Left kidney (tissue), 2 donors: ENCODE measurements around the gene NARS2. TPM values are rescaled to one million over a fixed set of nuclear protein-coding genes. Genes with fewer than 3 reads are reported as not detected.
A peak's percentile ranks its signal among the peaks of the same experiment; 100 is the strongest.

Experiments
- DNase-seq: peaks from one replicate; pipeline ENCODE4 v3.0.0-alpha.2; 2013
- polyA plus RNA-seq: library from polyadenylated mRNA; unstranded; fragments of 120-200 nt; gene quantifications from one replicate; pipeline ENCODE4 v1.2.1, GENCODE V29; 2013; ENCODE audit not compliant: insufficient read length

The NARS2 gene
- polyA plus RNA-seq, 1 donor: 56.9 TPM

DNA sequence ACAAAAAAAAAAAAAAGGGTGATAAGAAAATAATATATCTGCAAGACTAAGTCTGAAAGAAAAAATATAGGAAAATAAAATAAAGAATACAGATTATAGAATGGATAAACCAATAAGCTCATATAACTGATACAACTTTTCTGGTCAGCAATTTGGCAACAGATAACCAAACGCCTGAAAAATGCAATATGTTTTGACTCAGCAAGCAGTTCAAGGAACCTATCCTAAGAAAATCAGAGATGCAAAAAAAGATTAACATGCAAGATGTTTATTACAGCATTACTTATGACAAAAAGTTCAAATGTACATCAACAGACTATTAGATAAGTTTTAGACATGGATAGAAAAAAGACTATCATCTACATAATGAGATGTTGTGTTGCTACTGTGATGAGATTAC lies 129.9 kb downstream of the NARS2 start:
- no peak for DNase-seq

DNA sequence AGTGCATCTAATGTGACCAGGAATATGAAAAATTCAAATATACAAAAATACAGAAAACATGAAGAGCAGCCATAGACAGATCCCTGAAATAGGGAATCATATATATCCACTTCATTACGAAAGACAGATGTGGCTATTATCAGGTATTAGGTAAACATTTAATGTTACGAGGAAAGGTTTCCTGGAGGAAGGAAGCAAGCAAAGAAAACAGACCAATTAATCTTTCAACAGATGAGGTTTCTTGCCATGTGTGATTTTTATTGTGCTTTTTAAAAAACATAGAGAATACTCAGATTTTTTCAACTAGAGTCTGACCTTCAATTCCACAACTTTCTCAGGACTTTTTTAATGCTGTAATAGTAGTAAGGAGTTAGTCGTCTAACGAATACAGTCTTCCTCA lies 132.7 kb downstream of the NARS2 start:
- no peak for DNase-seq

- DNase-seq: no peak
Observed at GRCh38 chr11:78438298-78438975, 136.2 kb downstream of the NARS2 start.

GRCh38 chr11:78432956-78433355 lies 141.7 kb downstream of the NARS2 start:
- DNase-seq: no peak

DNA sequence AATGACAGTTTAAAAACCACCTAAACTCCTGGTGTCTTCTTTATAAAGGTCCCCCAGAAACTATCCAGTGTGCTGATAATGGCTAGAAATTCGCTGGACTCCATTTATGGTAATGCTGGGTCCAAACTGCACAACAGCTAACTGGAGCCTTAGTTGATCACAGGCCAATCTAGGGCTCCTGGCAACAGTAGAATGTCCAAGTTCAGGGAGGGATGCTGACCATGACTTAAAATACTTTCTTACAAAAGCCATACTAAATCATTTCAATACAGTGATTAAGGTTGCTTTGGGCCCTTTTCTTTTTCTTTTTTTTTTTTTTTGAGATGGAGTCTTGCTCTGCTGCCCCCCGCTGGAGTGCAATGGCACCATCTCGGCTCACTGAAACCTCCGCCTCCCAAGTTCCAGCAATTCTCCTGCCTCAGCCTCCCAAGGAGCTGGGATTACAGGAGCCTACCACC lies 142.6 kb downstream of the NARS2 start:
- DNase-seq: no peak

DNA sequence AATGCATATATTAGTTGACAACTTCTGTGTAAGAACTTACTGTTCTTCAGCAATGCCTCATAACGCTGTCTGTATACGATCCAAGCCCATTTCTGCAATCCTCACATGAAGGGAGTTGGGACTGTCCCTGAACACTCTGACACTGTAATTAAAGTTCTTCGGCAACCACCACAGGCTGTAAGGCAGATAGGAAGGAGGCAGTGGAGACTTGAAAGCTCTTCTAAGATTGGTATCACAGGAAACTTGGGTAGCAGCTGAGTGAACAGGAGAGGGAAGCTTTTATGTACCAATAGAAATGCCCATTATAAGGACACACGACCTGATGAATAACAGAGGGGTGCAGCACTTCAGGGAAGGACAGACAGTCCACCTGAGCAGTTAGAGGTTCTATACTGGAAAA lies 145.0 kb downstream of the NARS2 start:
- no peak for DNase-seq

GRCh38 chr11:78429209-78429608 lies 145.5 kb downstream of the NARS2 start:
- DNase-seq: no peak

DNA sequence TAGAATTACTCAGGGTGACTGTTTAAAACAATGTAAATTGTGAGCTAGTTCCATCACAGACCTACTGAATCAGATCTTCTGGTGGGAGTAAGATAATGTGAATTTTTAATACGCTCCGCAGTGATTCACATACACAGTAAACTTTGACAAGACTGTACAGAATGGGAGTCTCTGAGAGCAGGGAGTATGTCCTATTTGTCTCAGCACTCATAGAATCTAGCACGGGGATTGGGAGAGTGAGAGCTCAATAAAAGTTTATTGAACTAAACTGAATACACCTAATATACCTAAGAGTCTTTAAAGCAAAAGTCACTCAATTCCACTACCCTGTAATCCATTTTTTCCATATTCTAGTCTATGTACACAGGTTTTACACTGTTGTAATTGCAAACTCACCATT lies 145.9 kb downstream of the NARS2 start:
- DNase-seq: no peak

GRCh38 chr11:78428266-78428636 lies 146.4 kb downstream of the NARS2 start:
- DNase-seq: no peak

- DNase-seq: no peak
Observed at GRCh38 chr11:78427615-78428265, 146.9 kb downstream of the NARS2 start.

GRCh38 chr11:78426845-78427244 lies 147.8 kb downstream of the NARS2 start:
- DNase-seq: no peak

DNA sequence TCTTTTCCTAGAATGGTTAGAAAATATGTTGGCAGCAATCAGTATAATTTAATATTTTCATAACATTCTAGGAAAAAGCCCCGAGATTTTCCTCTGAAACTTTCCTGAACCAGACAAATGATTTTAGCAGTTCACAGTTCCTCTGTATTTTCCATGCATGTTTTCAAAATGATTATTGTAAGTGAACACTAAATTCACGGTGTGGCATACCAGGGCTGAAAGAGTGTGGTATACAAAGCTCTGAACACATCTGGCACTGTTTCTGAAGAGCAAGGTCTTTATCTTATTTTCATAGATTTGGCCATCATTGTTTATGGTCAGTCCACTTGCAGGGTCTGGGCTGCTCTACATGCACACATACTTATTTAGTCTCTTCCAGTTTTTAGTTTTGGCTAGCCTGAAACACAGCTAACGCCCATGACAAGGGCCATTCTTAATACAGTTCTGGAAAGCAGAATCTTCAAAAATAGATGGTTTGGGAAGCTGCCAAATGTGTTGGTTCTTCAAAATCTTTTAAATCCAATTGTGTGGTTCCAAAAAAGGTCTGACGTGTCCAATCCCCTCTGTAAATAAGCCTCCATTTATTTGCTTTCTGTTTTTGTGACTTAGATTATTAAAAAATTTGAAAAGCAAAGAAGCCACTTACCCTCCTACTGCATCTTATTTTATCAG lies 149.1 kb downstream of the NARS2 start:
- no peak for DNase-seq

- no peak for DNase-seq
Observed at GRCh38 chr11:78424334-78425270, 150.1 kb downstream of the NARS2 start.

GRCh38 chr11:78423241-78423640 lies 151.4 kb downstream of the NARS2 start:
- no peak for DNase-seq

DNA sequence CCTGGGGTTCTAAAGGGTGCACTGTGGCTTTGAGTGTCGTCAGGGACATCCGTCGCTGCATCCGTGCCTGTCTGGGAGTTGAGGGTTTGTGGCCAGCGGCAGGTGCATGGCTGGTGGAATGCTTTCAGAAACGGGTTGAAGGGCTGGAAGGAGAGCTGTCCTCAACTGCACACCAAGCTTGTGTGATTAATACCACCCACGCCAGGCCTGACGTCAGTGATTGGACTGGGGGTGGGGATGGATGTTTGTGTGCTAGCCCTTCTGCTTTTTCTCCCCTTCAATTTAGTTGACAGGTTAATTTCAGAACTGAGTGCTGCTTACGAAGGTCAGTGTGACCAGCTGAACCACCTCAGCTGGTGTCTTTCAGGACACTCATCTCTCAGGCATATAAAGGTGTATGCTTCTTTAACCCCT lies 153.9 kb downstream of the NARS2 start:
- peak; percentile 57 for DNase-seq

- DNase-seq: peak; percentile 87
Observed at GRCh38 chr11:78420255-78420764, 154.4 kb downstream of the NARS2 start.

- DNase-seq: peak; percentile 5
Observed at GRCh38 chr11:78419327-78419726, 155.3 kb downstream of the NARS2 start.

- DNase-seq: no peak
Observed at GRCh38 chr11:78418584-78419211, 156.0 kb downstream of the NARS2 start.

DNA sequence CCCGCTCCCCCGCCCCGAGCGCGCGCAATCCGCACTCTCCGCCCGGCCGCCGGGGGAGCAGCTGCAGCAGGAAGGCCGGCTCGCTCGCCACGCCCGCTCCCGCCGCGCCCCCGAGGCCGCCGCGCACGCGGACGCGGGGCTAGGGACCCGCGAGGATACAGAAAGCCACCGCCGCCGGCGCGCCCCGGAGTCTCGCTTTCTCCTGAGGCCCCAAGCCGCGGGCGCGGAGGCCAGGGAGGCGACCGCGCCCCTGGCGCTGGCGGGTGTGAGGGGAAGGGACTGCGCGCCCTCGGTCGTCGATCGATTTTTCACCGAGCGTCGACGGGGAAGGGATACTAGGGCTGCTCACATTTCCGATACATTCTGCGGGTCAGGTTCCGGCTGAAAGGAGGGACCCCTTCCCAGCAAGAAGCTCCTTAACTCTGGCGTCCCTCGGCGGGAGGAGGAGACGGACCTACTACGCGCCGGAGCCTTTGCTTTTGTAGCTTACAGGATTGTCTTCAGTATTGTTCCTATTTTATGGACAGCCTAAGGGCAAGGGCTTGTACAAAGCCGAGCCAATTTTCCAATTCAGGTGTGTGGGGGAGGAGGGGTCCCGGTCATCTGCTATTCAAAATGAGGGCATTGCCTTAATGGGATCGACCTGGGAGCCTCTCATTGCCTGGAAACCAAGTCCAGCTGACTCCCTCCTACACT lies 156.6 kb downstream of the NARS2 start:
- DNase-seq: peak; percentile 84

DNA sequence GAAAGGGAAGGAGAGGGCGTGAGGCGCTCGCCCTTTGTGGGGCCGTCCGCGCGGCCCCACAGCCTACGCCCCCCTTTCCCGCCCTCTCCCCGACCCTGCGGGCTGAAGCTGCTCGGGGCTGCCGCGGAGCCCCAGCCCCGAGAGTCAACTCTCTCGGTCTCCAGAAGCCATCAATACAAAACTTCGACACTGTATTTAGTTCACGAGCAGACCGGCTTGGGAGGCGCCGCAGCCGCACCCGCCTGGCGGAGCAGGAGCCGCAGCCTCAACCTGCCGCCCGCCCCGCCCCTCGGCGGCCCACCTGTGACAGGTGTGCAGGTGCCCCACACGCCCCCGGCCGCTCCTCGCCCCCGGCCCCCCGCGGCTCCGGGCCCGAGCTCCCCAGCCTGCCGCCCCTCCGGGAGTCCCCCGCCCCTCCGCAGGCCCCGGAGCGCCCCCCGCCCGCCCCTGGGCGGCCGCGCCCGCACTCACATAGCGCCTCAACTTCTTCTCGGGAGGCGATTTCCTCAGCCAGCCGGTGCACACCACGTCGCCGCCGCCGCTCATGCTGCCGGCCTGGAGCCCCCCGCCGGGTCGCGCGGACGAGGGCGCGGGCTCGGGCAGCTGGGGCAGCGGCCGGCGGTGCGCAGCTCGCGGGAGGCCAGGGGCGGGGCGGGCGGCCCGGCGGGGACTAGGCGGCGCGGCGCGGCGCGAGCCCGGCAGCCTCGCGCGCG lies 157.3 kb downstream of the NARS2 start, which contains the start of gene GAB2:
TSS of gene GAB2 (minus strand) at position 646 of the 713 bp plus-strand sequence. CDS start at position 546, 100 bp downstream.
- DNase-seq: no peak
